Neural cell (in vitro differentiated cells): ENCODE data around the gene KCNT1. TPM values are rescaled to one million over a fixed set of nuclear protein-coding genes. Genes with fewer than 3 reads are reported as not detected.

Experiments used
- H2AFZ ChIP-seq: fragments of 200-600, 300-800 bp; sonication (generic), shearing (Covaris generic); 2 replicates; pipeline ENCODE4 v1.6.0; 2014; ENCODE audit warnings: low read depth, mild to moderate bottlenecking, antibody characterized with exemption, low read length, moderate library complexity
- H3F3A ChIP-seq: fragments of 200-600 bp; shearing (Covaris generic); 2 replicates; pipeline ENCODE4 v1.6.1; 2016; ENCODE audit warnings: mild to moderate bottlenecking, moderate library complexity, mixed read lengths, antibody characterized with exemption, low read length; ENCODE audit not compliant: insufficient read depth, poor library complexity, severe bottlenecking
- H3K27ac ChIP-seq: fragments of 200-600, 300-800 bp; sonication (generic), shearing (Covaris generic); 2 replicates; pipeline ENCODE4 v1.5.1; 2014; ENCODE audit warnings: mild to moderate bottlenecking, low read length, moderate library complexity
- H3K27me3 ChIP-seq: fragments of 300-800, 200-600 bp; sonication (generic), shearing (Covaris generic); 2 replicates; pipeline ENCODE4 v1.6.0; 2014; ENCODE audit warnings: mild to moderate bottlenecking, low read depth, low read length, moderate library complexity; ENCODE audit not compliant: insufficient read depth
- H3K36me3 ChIP-seq: fragments of 300-800, 200-600 bp; sonication (generic), shearing (Covaris generic); 2 replicates; pipeline ENCODE4 v1.5.1; 2014; ENCODE audit warnings: mild to moderate bottlenecking, antibody characterized with exemption, low read length, moderate library complexity; ENCODE audit not compliant: insufficient read depth
- H3K4me2 ChIP-seq: fragments of 300-800, 200-600 bp; sonication (generic), shearing (Covaris generic); 2 replicates; pipeline ENCODE4 v1.6.0; 2014; ENCODE audit warnings: mild to moderate bottlenecking, low read length
- H3K4me3 ChIP-seq: fragments of 300-800, 200-600 bp; sonication (generic), shearing (Covaris generic); 2 replicates; pipeline ENCODE4 v1.5.1; 2014; ENCODE audit warnings: mild to moderate bottlenecking, low read length, moderate library complexity
- H3K79me2 ChIP-seq: fragments of 200-600 bp; shearing (Covaris generic); replicated peaks from 2 replicates; pipeline ENCODE4 v1.6.0; 2014; ENCODE audit warnings: mild to moderate bottlenecking, low read length, moderate library complexity; ENCODE audit not compliant: insufficient read depth
- H3K9ac ChIP-seq: fragments of 300-800, 200-600 bp; sonication (generic), shearing (Covaris generic); 2 replicates; pipeline ENCODE4 v1.6.1; 2016; ENCODE audit warnings: mild to moderate bottlenecking, low read length, mixed read lengths
- H3K9me2 ChIP-seq: fragments of 200-600 bp; shearing (Covaris generic); 2 replicates; pipeline ENCODE4 v1.6.1; 2016; ENCODE audit warnings: mild to moderate bottlenecking, low read length, mixed read lengths; ENCODE audit not compliant: insufficient read depth
- H3K9me3 ChIP-seq: fragments of 200-600, 300-800 bp; sonication (generic), shearing (Covaris generic); 2 replicates; pipeline ENCODE4 v1.6.1; 2016; ENCODE audit warnings: mild to moderate bottlenecking, mixed run types, low read length, moderate library complexity, mixed read lengths
- H4K20me1 ChIP-seq: fragments of 200-600 bp; shearing (Covaris generic); 2 replicates; pipeline ENCODE4 v1.6.1; 2016; ENCODE audit warnings: mild to moderate bottlenecking, mixed run types; ENCODE audit not compliant: insufficient read depth
- CTCF ChIP-seq: fragments of 450-650 bp; IDR thresholded peaks from 2 replicates; pipeline ENCODE4 v1.5.1; 2014; ENCODE audit warnings: antibody characterized with exemption, mild to moderate bottlenecking, moderate library complexity; ENCODE audit not compliant: poor library complexity, severe bottlenecking
- EP300 ChIP-seq: fragments of 450-650 bp; conservative IDR thresholded peaks from 2 replicates; pipeline ENCODE4 v1.6.1; 2014; ENCODE audit warnings: antibody characterized with exemption, mild to moderate bottlenecking, moderate library complexity; ENCODE audit not compliant: poor library complexity, severe bottlenecking
- EZH2 ChIP-seq: fragments of 200-600, 300-800 bp; shearing (Covaris generic), sonication (generic); IDR thresholded peaks from 2 replicates; pipeline ENCODE4 v1.6.1; 2014; ENCODE audit warnings: antibody characterized with exemption, low read length, borderline replicate concordance, mild to moderate bottlenecking; ENCODE audit not compliant: insufficient read depth, poor library complexity, severe bottlenecking
- MXI1 ChIP-seq: fragments of 450-650 bp; conservative IDR thresholded peaks from 2 replicates; pipeline ENCODE4 v1.6.1; 2014; ENCODE audit warnings: antibody characterized with exemption, mild to moderate bottlenecking; ENCODE audit not compliant: poor library complexity, severe bottlenecking
- POLR2AphosphoS5 ChIP-seq: IDR thresholded peaks from 2 replicates; pipeline ENCODE4 v1.6.1; 2012
- REST ChIP-seq: IDR thresholded peaks from 2 replicates; pipeline ENCODE4 v1.6.1; 2012; ENCODE audit warnings: borderline replicate concordance
- SMC3 ChIP-seq: fragments of 450-650 bp; conservative IDR thresholded peaks from 2 replicates; pipeline ENCODE4 v1.6.1; 2014; ENCODE audit warnings: antibody characterized with exemption, mild to moderate bottlenecking, moderate library complexity; ENCODE audit not compliant: poor library complexity
- TAF1 ChIP-seq: IDR thresholded peaks from 2 replicates; pipeline ENCODE4 v1.6.1; 2012; ENCODE audit warnings: low read depth
- polyA plus RNA-seq: library from polyadenylated mRNA; depleted of rRNA; stranded (reverse); fragments of >200 nt; gene quantifications from 2 replicates; pipeline ENCODE4 v1.2.3, GENCODE V29; 2014

Gene KCNT1
- polyA plus RNA-seq, 1 donor from 2014 or later = 0.67 TPM

DNA sequence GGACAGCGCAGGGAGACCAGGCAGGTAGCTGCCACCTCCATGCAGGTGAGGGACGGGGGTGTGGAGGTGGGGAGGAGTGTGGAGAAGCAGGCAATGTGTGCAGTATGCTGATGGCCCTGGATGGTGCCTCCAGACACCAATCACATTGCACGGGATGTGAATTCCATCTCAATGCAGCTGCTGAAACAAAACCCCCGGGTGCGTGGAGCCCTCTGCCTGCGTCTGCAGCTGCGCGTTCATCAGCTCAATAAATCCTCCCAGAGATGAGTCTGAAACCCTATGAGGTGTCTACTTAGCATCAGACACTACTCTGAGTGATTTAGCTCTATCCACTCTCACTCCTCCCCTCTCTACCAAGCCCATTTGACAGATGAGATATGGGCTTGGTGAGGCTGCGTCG, 13.0 kb upstream of the KCNT1 start:
- TF ChIP-seq CTCF (no peak), EP300 (no peak), TAF1 (no peak)
- H3K9ac ChIP-seq = no peak overlapping the region
- no peaks in the 10 kb centered on the region for H3K9me3 ChIP-seq
- no peaks in the 10 kb centered on the region for H3F3A ChIP-seq
- no peaks in the 10 kb centered on the region for H4K20me1 ChIP-seq
- no peak overlapping the region for H3K4me2 ChIP-seq
- H3K27ac ChIP-seq = no peak overlapping the region
- no peak overlapping the region for H3K4me3 ChIP-seq
- no peaks in the 10 kb centered on the region for H3K27me3 ChIP-seq
- no peak overlapping the region for H2AFZ ChIP-seq
- H3K9me2 ChIP-seq = no peaks in the 10 kb centered on the region
- no peaks in the 10 kb centered on the region for H3K36me3 ChIP-seq
- no peaks in the 10 kb centered on the region for H3K79me2 ChIP-seq

DNA sequence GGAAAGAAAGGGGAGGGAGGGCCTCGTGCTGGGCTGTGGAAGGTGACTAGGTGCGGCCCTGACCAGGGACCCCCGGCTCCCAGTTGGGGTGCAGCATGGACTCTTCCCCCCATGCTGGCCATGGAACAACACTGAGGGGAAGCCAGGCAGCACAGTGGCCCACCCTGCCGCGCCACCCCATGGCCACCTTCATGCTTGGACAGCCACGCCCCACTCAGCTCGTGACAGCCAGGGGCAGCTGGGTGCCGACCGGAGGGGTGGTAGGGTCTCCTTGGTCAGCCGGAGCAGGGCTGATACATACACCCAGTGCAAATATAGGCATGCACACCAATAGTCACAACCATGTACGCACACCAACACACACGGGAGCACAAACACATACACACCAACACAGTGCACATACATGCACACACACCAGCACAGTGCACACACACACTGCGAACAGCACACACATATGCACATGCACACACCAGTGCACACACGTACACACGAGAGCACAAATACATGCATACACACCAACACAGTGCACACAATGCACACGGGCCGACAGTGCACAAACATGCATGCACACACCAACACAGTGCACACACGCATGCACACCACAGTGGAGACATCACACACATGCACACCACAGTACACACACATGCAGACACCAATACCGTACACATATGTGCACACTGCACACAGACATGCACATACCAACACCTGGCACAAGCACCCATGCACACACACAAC, 11.0 kb upstream of the KCNT1 start:
- Histone ChIP-seq H3K9me2 (no peaks in the 10 kb centered on the region), H3K27me3 (no peaks in the 10 kb centered on the region), H4K20me1 (no peaks in the 10 kb centered on the region), H3K9ac (no peak overlapping the region), H3K36me3 (no peaks in the 10 kb centered on the region), H3K4me3 (no peak overlapping the region), H2AFZ (no peak overlapping the region), H3K9me3 (no peaks in the 10 kb centered on the region), H3F3A (no peaks in the 10 kb centered on the region), H3K4me2 (no peak overlapping the region), H3K27ac (no peak overlapping the region), H3K79me2 (no peaks in the 10 kb centered on the region)
- no peak for TF ChIP-seq POLR2AphosphoS5
- no peak for TF ChIP-seq CTCF
- TF ChIP-seq SMC3 = no peak
- no peak for TF ChIP-seq REST
- no peak for TF ChIP-seq EZH2
- no peak for TF ChIP-seq MXI1
